Activated T-cell treated with anti-CD3 and anti-CD28 coated beads, Interleukin-2, amount 50 U/mL, for 24 hours (primary cell): ENCODE results near the gene LRRC43.

ENCODE experiments used
- DNase-seq: peaks from one replicate; pipeline ENCODE4 v3.0.0-alpha.2; 2020
- H3K27ac Mint-ChIP-seq: 2 replicates; pipeline ENCODE4 v1.8.0; 2020; ENCODE audit warnings: mild to moderate bottlenecking, mixed read lengths
- H3K27me3 Mint-ChIP-seq: 2 replicates; pipeline ENCODE4 v1.8.0; 2020; ENCODE audit warnings: mixed read lengths
- H3K36me3 Mint-ChIP-seq: 2 replicates; pipeline ENCODE4 v1.8.0; 2020; ENCODE audit warnings: low read depth, mixed read lengths
- H3K4me1 Mint-ChIP-seq: 2 replicates; pipeline ENCODE4 v1.8.0; 2020; ENCODE audit warnings: low read depth, mixed read lengths
- H3K4me3 Mint-ChIP-seq: 2 replicates; pipeline ENCODE4 v1.8.0; 2020; ENCODE audit warnings: mild to moderate bottlenecking, moderate library complexity, mixed read lengths
- H3K9me3 Mint-ChIP-seq: 2 replicates; pipeline ENCODE4 v1.8.0; 2020; ENCODE audit warnings: mixed read lengths

LRRC43 gene

DNA sequence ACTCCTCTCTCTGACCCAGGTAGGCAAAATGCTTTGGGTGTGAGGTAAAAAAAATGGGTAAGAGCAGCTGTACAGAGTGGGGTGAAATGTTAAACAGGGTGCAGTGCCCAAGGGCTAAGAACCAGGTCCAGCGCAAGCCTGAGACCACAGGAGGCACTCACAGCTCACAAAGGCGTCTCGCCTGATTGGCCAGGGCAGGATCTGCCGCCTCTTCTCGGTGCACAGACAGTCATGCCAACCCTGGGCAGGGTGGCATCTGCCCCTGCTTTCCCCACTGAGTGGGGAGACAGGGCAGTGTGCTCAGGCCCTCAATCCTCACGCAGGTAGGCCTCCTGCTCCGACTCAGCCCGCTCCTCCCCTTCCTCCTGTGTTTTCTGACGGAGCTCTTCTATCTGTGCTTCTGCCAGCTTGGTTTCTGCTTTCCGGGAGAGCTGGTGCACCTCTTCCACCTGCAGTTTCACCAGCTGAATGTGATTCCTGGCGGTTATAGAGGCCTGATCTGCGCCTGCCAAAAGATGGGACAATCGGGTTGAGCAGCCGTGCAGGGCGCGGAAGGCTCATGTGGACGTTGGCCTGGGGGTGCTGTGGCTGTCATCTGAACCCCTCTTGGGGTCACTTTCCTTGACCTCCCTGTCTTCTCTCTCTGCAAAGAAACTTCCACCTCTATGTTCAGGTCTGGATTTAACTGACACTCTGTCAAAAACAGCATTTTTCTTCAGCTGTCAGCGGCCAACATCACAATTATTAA lies 25.3 kb downstream of the LRRC43 start:
- Mint-ChIP-seq H3K9me3 (no peaks in the 10 kb centered on the region), H3K27me3 (peaks cover 10% of the 10 kb centered on the region), H3K36me3 (peaks cover 62% of the 10 kb centered on the region), H3K27ac (peak overlapping the region; percentile 54), H3K4me1 (peaks cover 7% of the 10 kb centered on the region), H3K4me3 (no peak overlapping the region)
- DNase-seq = no peak

DNA sequence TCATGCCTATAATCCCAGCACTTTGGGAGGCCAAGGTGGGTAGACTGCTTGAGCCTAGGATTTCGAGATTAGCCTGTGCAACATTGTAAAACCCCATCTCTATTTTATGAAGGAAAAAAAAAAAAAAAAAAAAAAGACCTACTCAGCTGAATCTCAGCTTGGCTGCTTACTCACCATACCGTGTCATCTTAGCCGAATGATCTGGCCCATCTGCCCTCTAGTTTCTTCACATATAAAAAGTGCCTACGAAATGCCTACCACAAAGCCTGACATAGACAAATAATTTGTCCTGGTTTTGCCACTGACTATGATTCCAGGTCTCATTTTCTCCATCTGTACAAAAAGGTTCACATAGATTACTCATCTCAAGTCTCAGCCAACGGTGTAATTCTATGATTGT lies 32.8 kb downstream of the LRRC43 start:
- Mint-ChIP-seq H3K36me3 (peaks cover 87% of the 10 kb centered on the region), H3K27me3 (no peaks in the 10 kb centered on the region), H3K4me3 (no peak overlapping the region), H3K27ac (no peak overlapping the region), H3K9me3 (no peaks in the 10 kb centered on the region), H3K4me1 (peaks cover 8% of the 10 kb centered on the region)
- DNase-seq = no peak

DNA sequence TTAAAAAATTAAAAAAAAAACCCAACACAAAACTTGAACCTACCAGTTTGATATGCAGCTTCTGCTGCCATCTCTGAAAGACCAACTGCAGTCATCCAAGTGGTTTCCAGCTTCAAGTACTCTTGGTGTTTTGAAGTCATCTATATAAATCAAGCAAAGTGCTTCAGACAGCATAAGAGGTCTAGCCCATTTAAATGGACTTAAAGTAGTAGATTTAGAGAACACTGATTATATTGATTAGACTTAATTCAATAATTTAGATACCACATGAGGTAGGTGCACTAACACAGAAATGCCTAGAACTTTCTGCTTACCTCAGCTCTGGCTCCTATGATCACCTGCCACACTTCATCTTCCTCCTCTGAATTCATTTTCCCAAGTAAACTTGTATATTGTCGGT lies 33.5 kb downstream of the LRRC43 start:
- Mint-ChIP-seq H3K36me3 (peaks cover 88% of the 10 kb centered on the region), H3K27me3 (no peaks in the 10 kb centered on the region), H3K27ac (peak overlapping the region; percentile 46), H3K4me1 (peaks cover 13% of the 10 kb centered on the region), H3K4me3 (no peak overlapping the region), H3K9me3 (no peaks in the 10 kb centered on the region)
- no peak for DNase-seq

DNA sequence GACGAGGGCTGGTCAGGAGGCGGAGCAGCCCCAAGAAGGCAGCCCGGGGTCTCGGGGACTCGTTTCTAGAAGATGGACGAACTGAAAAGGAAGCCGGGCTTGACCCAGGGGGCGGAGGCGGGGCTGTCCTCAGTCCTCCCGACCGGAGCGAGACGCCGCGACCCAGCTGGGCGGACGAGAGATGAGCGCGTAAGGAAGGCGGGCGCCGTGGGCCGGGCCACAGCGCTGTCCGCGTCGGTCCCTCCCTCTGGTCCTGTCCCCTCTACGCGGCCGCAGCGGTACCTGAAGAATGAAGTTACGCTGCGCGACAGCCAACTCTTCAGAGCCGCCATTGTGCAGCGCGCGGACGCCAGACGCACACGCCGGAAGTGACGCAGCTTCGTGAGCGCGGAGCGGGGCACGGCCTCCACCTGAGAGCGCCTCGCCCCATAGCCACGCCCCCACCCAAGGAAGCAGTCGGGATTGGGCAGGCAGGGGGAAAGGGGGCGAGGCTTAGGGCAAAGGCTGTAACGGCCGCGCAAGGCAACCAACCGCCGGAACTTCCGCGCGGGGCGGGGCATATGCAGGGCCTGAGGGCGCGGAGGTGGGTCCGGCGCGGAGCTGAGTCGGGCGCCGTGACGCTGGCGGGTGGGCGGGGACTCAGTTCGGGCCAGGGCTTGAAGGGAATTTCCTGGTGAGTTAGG lies 42.9 kb downstream of the LRRC43 start, which contains the start of gene DIABLO:
Gene DIABLO, minus strand, starts transcription at position 370 of the 683 bp plus-strand sequence. Its CDS starts 38 bp downstream, at position 332.
- peak within 1 kb of the TSS; percentile 92 for H3K4me3 Mint-ChIP-seq
- peaks cover 68% of the 10 kb centered on the region for H3K36me3 Mint-ChIP-seq
- no peaks in the 10 kb centered on the region for H3K9me3 Mint-ChIP-seq
- H3K4me1 Mint-ChIP-seq = peaks cover 48% of the 10 kb centered on the region
- peak within 1 kb of the TSS; percentile 93 for H3K27ac Mint-ChIP-seq
- peak; percentile 99 for DNase-seq
- no peaks in the 10 kb centered on the region for H3K27me3 Mint-ChIP-seq

DNA sequence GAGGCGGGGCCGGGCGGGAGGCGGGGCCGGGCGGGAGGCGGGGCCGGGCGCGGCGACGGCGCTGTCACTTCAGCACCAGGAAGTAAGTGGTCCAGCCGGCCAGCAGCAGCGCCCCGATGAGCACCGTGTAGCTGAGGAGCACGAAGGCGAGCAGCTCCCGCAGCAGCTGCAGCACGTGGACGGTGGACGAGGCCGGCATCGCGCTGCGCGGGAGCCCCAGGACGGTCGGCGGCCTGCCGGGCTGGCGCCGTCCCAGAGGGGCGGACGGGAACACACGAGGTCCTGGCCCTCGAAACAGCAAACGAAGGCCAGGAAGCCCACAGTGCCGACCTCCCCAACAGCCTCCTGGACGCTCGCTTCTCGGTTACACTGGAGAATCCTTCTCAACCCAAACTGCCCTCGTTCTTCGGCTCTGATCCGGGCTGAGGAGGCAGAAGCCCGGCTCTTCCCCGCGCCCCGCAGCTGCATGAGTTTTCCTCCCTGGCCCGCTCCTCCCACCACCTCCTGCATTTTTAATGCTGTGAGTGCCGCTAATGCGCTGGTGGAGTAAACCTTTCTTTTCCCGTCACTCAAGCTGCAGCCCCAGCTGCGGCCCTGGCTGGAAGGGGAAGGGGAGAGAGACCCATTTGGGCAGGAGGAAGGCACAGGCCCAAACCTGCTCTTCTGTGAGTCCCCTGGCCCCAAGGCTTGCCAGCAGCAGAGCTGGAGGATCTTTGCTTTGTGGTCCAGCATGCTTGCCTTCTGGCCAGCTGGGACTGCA lies 43.6 kb downstream of the LRRC43 start:
- peaks cover 43% of the 10 kb centered on the region for H3K4me1 Mint-ChIP-seq
- DNase-seq = no peak
- no peaks in the 10 kb centered on the region for H3K27me3 Mint-ChIP-seq
- no peak overlapping the region for H3K27ac Mint-ChIP-seq
- peaks cover 68% of the 10 kb centered on the region for H3K36me3 Mint-ChIP-seq
- H3K9me3 Mint-ChIP-seq = no peaks in the 10 kb centered on the region
- H3K4me3 Mint-ChIP-seq = peak overlapping the region; percentile 57

DNA sequence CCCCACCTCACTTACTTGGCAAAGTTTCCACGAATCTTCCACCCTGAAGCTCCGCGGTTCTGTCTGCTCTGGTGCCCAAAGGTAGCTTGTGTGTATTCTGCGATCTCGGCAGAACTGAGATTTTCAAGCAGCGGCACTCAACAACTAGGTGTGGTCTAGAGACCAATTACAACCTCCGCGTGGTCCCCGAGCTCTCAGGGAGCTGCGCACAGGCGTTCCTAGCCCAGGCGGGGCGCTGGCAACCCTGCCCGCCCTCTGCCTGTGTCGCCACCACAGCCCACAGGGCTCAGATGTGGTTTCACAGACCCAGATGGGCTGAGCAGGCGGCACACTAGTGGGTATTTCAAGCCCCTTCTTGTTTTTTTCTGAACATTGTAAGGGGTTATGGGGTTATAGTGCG lies 44.4 kb downstream of the LRRC43 start:
- peaks cover 68% of the 10 kb centered on the region for H3K36me3 Mint-ChIP-seq
- H3K9me3 Mint-ChIP-seq = no peaks in the 10 kb centered on the region
- peak overlapping the region; percentile 57 for H3K4me3 Mint-ChIP-seq
- H3K27ac Mint-ChIP-seq = no peak overlapping the region
- no peaks in the 10 kb centered on the region for H3K27me3 Mint-ChIP-seq
- DNase-seq = peak; percentile 44
- H3K4me1 Mint-ChIP-seq = peaks cover 37% of the 10 kb centered on the region

DNA sequence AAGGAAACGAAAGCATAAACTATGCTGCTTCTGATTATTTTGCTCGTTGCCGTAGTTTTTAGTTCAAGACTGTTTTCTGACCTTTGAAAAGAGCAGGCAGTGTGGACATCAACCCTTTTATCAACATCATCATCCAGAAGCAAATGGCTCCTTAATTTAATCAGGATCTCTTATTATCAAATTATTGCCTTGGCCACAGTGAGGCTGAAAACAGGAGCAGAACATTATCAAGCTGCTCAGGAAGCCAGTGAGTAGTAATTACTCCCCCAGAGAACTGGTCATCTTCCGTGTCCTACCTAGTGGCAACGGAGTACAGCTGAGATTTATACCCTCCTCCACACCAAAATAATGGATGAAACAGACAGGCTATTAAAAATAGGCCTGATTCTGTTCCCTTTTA lies 45.2 kb downstream of the LRRC43 start:
- peak overlapping the region; percentile 57 for H3K4me3 Mint-ChIP-seq
- DNase-seq = no peak
- peaks cover 67% of the 10 kb centered on the region for H3K36me3 Mint-ChIP-seq
- no peak overlapping the region for H3K27ac Mint-ChIP-seq
- no peaks in the 10 kb centered on the region for H3K27me3 Mint-ChIP-seq
- peaks cover 32% of the 10 kb centered on the region for H3K4me1 Mint-ChIP-seq
- H3K9me3 Mint-ChIP-seq = no peaks in the 10 kb centered on the region

DNA sequence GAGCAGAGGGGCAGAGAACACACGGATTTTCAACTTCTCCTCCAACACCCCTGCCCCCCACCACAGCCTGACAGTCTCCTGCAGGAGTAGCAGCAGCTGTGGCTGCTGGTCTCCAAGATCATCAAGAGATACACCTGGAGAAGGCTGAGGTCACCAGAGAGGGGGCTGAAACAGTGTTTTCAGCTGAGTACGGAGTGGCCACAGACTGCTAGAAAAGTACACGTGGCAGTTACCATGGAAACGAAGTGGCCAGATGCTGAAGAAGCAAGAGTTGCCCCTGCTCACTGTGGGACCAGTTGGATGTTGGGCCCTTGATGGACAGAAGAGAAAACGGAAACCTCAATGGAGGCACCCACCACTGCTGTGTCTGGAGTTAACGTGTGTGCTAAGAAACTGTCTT lies 47.9 kb downstream of the LRRC43 start:
- Mint-ChIP-seq H3K36me3 (peaks cover 74% of the 10 kb centered on the region), H3K9me3 (no peaks in the 10 kb centered on the region)

DNA sequence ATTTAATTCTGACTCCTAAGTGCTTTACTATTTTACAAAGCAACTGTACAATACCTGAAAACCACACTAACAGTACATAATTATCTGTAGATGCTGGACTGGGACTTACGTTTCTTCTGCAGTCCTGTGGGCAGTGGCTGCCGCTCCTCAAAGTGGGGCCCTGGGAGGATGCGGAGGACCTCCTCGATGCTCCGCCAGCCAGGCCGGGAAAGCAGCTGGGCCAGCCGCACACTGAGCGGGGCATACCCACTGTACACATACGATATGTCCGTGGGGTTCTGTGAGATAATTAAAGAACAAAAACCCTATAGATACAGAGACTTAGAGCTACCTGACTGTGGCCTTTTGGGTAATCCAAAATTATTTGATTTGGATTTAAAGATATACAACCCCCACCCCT lies 49.8 kb downstream of the LRRC43 start:
- H3K27me3 Mint-ChIP-seq = no peaks in the 10 kb centered on the region
- no peak overlapping the region for H3K27ac Mint-ChIP-seq
- peaks cover 6% of the 10 kb centered on the region for H3K4me1 Mint-ChIP-seq
- H3K9me3 Mint-ChIP-seq = no peaks in the 10 kb centered on the region
- no peak overlapping the region for H3K4me3 Mint-ChIP-seq
- no peak for DNase-seq
- peaks cover 80% of the 10 kb centered on the region for H3K36me3 Mint-ChIP-seq

More for the DNA sequence above, 47.9 kb downstream of the LRRC43 start:
- no peak for DNase-seq
- Mint-ChIP-seq H3K27me3 (no peaks in the 10 kb centered on the region), H3K27ac (no peak overlapping the region), H3K4me3 (no peak overlapping the region), H3K4me1 (peaks cover 17% of the 10 kb centered on the region)

DNA sequence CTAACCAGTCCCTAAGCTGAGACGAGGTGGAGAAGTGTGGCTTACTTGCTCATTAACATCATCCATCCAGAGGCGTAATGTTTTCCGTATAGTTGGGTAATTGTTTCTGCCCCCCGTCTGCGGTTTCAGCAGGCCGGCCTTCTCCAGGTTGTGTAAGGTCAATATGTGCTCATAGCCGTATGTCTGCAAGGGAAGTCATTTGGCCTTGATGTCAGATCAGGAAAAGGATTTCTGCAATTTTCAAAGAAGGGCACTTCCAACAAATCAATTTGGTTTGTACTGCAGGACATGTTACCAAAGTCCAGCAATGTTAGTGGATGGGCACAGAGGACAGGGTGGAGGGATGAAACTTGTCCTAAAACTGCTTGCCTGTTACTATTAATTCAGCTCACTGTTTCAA lies 52.8 kb downstream of the LRRC43 start:
- Mint-ChIP-seq H3K27ac (no peak overlapping the region), H3K27me3 (no peaks in the 10 kb centered on the region), H3K9me3 (no peaks in the 10 kb centered on the region), H3K36me3 (peaks cover 80% of the 10 kb centered on the region), H3K4me3 (no peak overlapping the region), H3K4me1 (no peaks in the 10 kb centered on the region)
- no peak for DNase-seq

DNA sequence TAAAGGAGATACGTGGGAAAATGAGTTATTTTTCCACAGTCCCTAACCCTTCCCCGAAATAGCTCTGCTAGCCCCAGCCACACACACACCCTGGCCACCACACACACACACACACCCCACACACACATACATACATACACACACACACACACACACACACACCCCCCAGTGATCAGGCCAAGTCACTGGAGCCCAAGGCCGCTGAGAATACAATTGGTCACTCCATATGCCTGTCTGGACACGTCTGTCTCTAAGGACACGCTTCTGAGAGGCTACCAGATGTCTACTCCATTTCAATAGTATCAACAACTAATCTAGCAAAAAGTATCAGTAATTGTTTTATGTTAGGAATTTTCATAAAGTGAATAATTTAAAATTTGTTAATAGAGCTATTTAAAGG lies 55.9 kb downstream of the LRRC43 start:
- Mint-ChIP-seq H3K27ac (no peak overlapping the region), H3K9me3 (no peaks in the 10 kb centered on the region), H3K27me3 (no peaks in the 10 kb centered on the region), H3K4me3 (no peak overlapping the region), H3K36me3 (peaks cover 68% of the 10 kb centered on the region), H3K4me1 (peaks cover 10% of the 10 kb centered on the region)
- DNase-seq = no peak

DNA sequence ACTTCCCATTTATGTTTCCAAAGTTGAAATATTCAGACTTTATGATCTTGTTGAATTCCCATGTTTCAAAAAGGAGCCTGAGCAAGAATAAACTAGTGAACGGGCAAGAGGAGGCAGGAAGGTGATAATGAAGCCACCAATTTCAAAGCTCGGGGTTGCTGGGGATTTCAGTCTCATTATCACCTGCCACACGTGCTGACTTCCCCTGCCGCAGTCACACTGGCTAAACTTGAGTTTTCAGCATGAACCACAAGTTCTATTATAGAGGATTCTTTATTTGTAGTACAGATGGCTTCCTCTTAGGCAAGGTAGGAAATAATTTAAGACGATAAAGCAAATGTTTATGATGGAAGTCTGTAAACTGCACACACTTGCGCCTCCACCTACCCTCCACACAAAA lies 61.0 kb downstream of the LRRC43 start:
- no peaks in the 10 kb centered on the region for H3K27me3 Mint-ChIP-seq

DNA sequence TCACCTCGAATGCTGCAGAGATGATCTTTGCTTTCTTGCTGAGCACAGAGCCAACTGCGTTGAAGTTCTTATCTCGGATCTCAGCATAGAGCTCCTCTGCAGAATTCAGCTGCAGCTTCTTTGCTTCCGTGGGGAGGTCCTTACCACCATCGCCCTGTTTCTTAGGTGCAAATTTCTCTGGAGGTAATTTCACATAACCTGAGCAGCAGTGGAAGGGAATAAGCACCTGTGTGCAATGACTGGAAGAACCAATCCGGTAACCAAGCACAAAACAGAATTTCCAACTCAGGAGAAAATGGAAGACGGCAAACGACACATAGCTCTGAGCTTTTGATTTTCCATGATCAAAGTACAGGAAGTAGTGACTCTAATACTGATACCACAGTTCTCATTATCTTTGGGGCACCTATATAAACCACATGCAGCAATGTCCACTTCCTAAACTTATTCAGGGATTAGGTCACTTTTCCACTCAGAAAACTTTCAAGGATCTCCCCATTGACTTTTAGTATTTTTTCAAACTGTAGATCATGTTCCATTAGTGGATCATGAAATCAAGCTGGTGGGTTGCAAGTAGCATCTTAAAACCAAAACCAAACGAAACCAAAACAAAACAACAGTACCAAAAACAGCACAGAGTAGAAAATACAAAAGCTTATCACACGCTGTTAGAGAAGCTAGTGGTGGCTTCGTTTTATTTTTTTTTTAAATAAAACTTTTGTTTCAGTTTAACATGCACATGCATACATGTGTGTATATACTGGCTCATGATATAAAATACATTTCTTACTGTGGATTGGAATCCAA lies 61.8 kb downstream of the LRRC43 start:
- Mint-ChIP-seq H3K27me3 (no peaks in the 10 kb centered on the region), H3K4me3 (peak overlapping the region; percentile 70), H3K4me1 (peaks cover 29% of the 10 kb centered on the region), H3K27ac (peak overlapping the region; percentile 89), H3K9me3 (no peaks in the 10 kb centered on the region), H3K36me3 (peaks cover 57% of the 10 kb centered on the region)
- no peak for DNase-seq

More for the DNA sequence above, 61.0 kb downstream of the LRRC43 start:
- Mint-ChIP-seq H3K4me1 (peaks cover 29% of the 10 kb centered on the region), H3K9me3 (no peaks in the 10 kb centered on the region), H3K27ac (peak overlapping the region; percentile 89), H3K4me3 (peak overlapping the region; percentile 70), H3K36me3 (peaks cover 55% of the 10 kb centered on the region)
- no peak for DNase-seq

DNA sequence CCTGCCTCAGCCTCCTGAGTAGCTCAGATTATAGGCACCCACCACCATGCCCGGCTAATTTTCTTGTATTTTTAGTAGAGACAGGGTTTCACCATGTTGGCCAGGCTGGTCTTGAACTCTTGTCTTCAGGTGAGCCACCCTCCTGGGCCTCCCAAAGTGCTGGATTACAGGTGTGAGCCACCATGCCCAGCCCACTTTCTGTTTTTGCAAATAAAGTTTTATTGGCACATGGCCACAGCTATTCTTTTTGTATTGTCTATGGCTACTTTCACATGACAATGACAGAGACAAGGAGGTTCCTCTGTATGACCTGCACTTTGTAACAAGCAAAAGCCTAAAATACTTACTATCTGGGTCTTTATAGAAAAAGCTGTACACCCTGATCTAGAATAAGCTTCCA lies 62.6 kb downstream of the LRRC43 start:
- Mint-ChIP-seq H3K9me3 (no peaks in the 10 kb centered on the region), H3K27me3 (no peaks in the 10 kb centered on the region), H3K36me3 (peaks cover 57% of the 10 kb centered on the region), H3K4me3 (peak overlapping the region; percentile 70), H3K4me1 (peaks cover 29% of the 10 kb centered on the region), H3K27ac (peak overlapping the region; percentile 74)
- DNase-seq = no peak
